ENCODE results near the gene GAB2. TPM values are rescaled to one million over a fixed set of nuclear protein-coding genes. Genes with fewer than 3 reads are reported as not detected.
"Not testable (repeated sequence)": the region's sequence is repeated elsewhere in the genome, so short reads cannot be mapped to it uniquely, and the experiment has no call there.

The GAB2 gene
- polyA plus RNA-seq, 3 donors: 2.8 to 39.4 (median 4.4) TPM

- no peaks in the 10 kb centered on the region for H3K9me3 ChIP-seq (replicated peaks in 1 of 2; ENCODE audit: control insufficient read depth in 1 of 2, insufficient read depth in 1 of 2, low read length in 2 of 2)
- H3K27me3 ChIP-seq (ENCODE audit: control insufficient read depth in 2 of 2, insufficient read depth in 2 of 2, low read length in 2 of 2): no peaks in the 10 kb centered on the region
- H3K4me1 Mint-ChIP-seq: peaks cover 65% of the 10 kb centered on the region
- no CpG with 5 or more reads among the region's 2 CpGs for WGBS (ENCODE audit: insufficient coverage)
- intact Hi-C loops (cut with micrococcal nuclease): no loop called here
- no peak overlapping the region for H3K4me3 Mint-ChIP-seq
- peaks cover 14 to 15% of the 10 kb centered on the region in 2 donors for H3K36me3 Mint-ChIP-seq
- H3K9ac ChIP-seq (ENCODE audit: insufficient read depth, low read length, poor library complexity, severe bottlenecking): no peak overlapping the region
- H2AFZ ChIP-seq (ENCODE audit: insufficient read depth, low read depth, low read length, poor library complexity, severe bottlenecking): no peak overlapping the region
- H3K9me3 Mint-ChIP-seq: peaks cover 0 to 4% (median 0%) of the 10 kb centered on the region in 7 donors
- peaks cover 90% of the 10 kb centered on the region for H4K20me1 ChIP-seq (ENCODE audit: insufficient read depth, low read length)
- H3K79me2 ChIP-seq (ENCODE audit: insufficient read depth, low read length): peaks cover 89% of the 10 kb centered on the region
- no peak overlapping the region for H3K27ac ChIP-seq (ENCODE audit: low read depth in 1 of 2, low read length in 2 of 2)
- H3K36me3 ChIP-seq (replicated peaks in 1 of 2; ENCODE audit: control insufficient read depth in 1 of 2, insufficient read depth in 2 of 2, low read length in 2 of 2): no peaks in the 10 kb centered on the region
- H3K27me3 Mint-ChIP-seq (ENCODE audit: low read depth in 3 of 3): no peaks in the 10 kb centered on the region
- no peak overlapping the region for H3K27ac Mint-ChIP-seq
- H3K4me2 ChIP-seq (replicated peaks; ENCODE audit: extremely low read depth, low read length, poor library complexity, severe bottlenecking): no peak overlapping the region
- TF ChIP-seq, protein P1, sequence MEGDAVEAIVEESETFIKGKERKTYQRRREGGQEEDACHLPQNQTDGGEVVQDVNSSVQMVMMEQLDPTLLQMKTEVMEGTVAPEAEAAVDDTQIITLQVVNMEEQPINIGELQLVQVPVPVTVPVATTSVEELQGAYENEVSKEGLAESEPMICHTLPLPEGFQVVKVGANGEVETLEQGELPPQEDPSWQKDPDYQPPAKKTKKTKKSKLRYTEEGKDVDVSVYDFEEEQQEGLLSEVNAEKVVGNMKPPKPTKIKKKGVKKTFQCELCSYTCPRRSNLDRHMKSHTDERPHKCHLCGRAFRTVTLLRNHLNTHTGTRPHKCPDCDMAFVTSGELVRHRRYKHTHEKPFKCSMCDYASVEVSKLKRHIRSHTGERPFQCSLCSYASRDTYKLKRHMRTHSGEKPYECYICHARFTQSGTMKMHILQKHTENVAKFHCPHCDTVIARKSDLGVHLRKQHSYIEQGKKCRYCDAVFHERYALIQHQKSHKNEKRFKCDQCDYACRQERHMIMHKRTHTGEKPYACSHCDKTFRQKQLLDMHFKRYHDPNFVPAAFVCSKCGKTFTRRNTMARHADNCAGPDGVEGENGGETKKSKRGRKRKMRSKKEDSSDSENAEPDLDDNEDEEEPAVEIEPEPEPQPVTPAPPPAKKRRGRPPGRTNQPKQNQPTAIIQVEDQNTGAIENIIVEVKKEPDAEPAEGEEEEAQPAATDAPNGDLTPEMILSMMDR (IDR thresholded peaks at IDR 0.05): no peak
- H3K4me1 ChIP-seq (ENCODE audit: control insufficient read depth in 1 of 2, insufficient read depth in 2 of 2, low read length in 2 of 2): peaks cover 31 to 51% of the 10 kb centered on the region in 2 donors
- H3K4me3 ChIP-seq (replicated peaks in 1 of 3; ENCODE audit: low read depth in 2 of 3, low read length in 3 of 3): no peak overlapping the region
- DNase-seq: no peak
Measured at GRCh38 chr11:78361228-78361627, 56.4 kb downstream of the GAB2 start.

- Mint-ChIP-seq H3K9me3 (peaks cover 0 to 4% (median 0%) of the 10 kb centered on the region in 7 donors), H3K4me1 (peaks cover 71% of the 10 kb centered on the region), H3K27me3 (ENCODE audit: low read depth in 3 of 3) (no peaks in the 10 kb centered on the region), H3K36me3 (peaks cover 18 to 24% of the 10 kb centered on the region in 2 donors), H3K27ac (peak overlapping the region; percentile 27 to 81 (median 68)), H3K4me3 (peak overlapping the region in 1 of 2 donors; percentile 9)
- no peaks in the 10 kb centered on the region for H3K27me3 ChIP-seq (ENCODE audit: control insufficient read depth in 2 of 2, insufficient read depth in 2 of 2, low read length in 2 of 2)
- H4K20me1 ChIP-seq (ENCODE audit: insufficient read depth, low read length): peaks cover 88% of the 10 kb centered on the region
- H3K79me2 ChIP-seq (ENCODE audit: insufficient read depth, low read length): peaks cover 89% of the 10 kb centered on the region
- H2AFZ ChIP-seq (ENCODE audit: insufficient read depth, low read depth, low read length, poor library complexity, severe bottlenecking): no peak overlapping the region
- no peak overlapping the region for H3K9ac ChIP-seq (ENCODE audit: insufficient read depth, low read length, poor library complexity, severe bottlenecking)
- intact Hi-C loops (cut with micrococcal nuclease): no loop called here
- 0% methylated on average over 2 of the region's 3 CpGs for WGBS (ENCODE audit: insufficient coverage)
- peak overlapping the region in 1 of 2 donors; percentile 51 for H3K27ac ChIP-seq (ENCODE audit: low read depth in 1 of 2, low read length in 2 of 2)
- no peaks in the 10 kb centered on the region for H3K9me3 ChIP-seq (replicated peaks in 1 of 2; ENCODE audit: control insufficient read depth in 1 of 2, insufficient read depth in 1 of 2, low read length in 2 of 2)
- peak overlapping the region in 1 of 3 experiments; percentile 11 for H3K4me3 ChIP-seq (replicated peaks in 1 of 3; ENCODE audit: low read depth in 2 of 3, low read length in 3 of 3)
- DNase-seq: no peak
- peak overlapping the region; percentile 19 for H3K4me2 ChIP-seq (replicated peaks; ENCODE audit: extremely low read depth, low read length, poor library complexity, severe bottlenecking)
- no peaks in the 10 kb centered on the region for H3K36me3 ChIP-seq (replicated peaks in 1 of 2; ENCODE audit: control insufficient read depth in 1 of 2, insufficient read depth in 2 of 2, low read length in 2 of 2)
- TF ChIP-seq, protein P1 (IDR thresholded peaks at IDR 0.05): no peak
- H3K4me1 ChIP-seq (ENCODE audit: control insufficient read depth in 1 of 2, insufficient read depth in 2 of 2, low read length in 2 of 2): peaks cover 32 to 50% of the 10 kb centered on the region in 2 donors
Measured at GRCh38 chr11:78359921-78360320, 57.7 kb downstream of the GAB2 start.

DNA sequence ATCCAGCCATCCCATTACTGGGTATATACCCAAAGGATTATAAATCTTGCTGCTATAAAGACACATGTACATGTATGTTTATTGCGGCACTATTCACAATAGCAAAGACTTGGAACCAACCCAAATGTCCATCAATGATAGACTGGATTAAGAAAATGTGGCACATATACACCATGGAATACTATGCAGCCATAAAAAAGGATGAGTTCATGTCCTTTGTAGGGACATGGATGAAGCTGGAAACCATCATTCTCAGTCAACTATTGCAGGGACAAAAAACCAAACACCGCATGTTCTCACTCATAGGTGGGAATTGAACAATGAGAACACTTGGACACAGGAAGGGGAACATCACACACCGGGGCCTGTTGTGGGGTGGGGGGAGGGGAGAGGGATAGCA, 59.7 kb downstream of the GAB2 start:
- H3K79me2 ChIP-seq (ENCODE audit: insufficient read depth, low read length): peaks cover 90% of the 10 kb centered on the region
- WGBS (ENCODE audit: insufficient coverage): no CpG with 5 or more reads among the region's 3 CpGs
- peaks cover 85% of the 10 kb centered on the region for H4K20me1 ChIP-seq (ENCODE audit: insufficient read depth, low read length)
- H3K9ac ChIP-seq (ENCODE audit: insufficient read depth, low read length, poor library complexity, severe bottlenecking); H3K36me3 ChIP-seq (replicated peaks in 1 of 2; ENCODE audit: control insufficient read depth in 1 of 2, insufficient read depth in 2 of 2, low read length in 2 of 2); H3K4me2 ChIP-seq (replicated peaks; ENCODE audit: extremely low read depth, low read length, poor library complexity, severe bottlenecking); H3K27ac Mint-ChIP-seq; H3K4me3 Mint-ChIP-seq; H3K9me3 ChIP-seq (replicated peaks in 1 of 2; ENCODE audit: control insufficient read depth in 1 of 2, insufficient read depth in 1 of 2, low read length in 2 of 2); intact Hi-C loops (cut with micrococcal nuclease); H3K27ac ChIP-seq (ENCODE audit: low read depth in 1 of 2, low read length in 2 of 2); DNase-seq; H3K27me3 Mint-ChIP-seq (ENCODE audit: low read depth in 3 of 3); H2AFZ ChIP-seq (ENCODE audit: insufficient read depth, low read depth, low read length, poor library complexity, severe bottlenecking); H3K9me3 Mint-ChIP-seq; H3K4me3 ChIP-seq (replicated peaks in 1 of 3; ENCODE audit: low read depth in 2 of 3, low read length in 3 of 3); H3K27me3 ChIP-seq (ENCODE audit: control insufficient read depth in 2 of 2, insufficient read depth in 2 of 2, low read length in 2 of 2): not testable (repeated sequence)
- peaks cover 20 to 24% of the 10 kb centered on the region in 2 donors for H3K36me3 Mint-ChIP-seq
- H3K4me1 Mint-ChIP-seq: peaks cover 70% of the 10 kb centered on the region
- peaks cover 39 to 49% of the 10 kb centered on the region in 2 donors for H3K4me1 ChIP-seq (ENCODE audit: control insufficient read depth in 1 of 2, insufficient read depth in 2 of 2, low read length in 2 of 2)

Data from CD14-positive monocyte (primary cell).